Measurements from ENCODE around the gene CEP78.

CEP78 gene

DNA sequence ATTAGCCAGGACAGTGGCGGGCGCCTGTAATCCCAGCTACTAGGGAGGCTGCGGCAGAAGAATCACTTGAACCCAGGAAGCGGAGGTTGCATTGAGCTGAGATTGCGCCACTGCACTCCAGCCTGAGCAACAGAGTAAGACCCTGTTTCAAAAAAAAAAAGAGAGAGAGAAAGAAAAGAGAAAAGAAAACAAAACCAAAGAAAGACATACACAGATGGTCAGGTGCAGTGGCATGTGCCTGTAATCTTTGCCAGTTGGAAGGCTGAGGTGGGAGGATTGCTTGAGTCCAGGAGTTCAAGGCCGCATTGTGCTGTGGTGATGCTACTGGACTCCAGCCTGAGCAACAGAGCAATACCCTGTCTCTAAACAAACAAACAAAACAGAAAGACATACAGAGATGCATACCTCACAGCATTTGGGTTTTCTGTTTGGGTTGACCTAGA, 51.1 kb downstream of the CEP78 start:
- no peak for DNase-seq (ENCODE audit: low read depth)
- TF ChIP-seq, protein P1, sequence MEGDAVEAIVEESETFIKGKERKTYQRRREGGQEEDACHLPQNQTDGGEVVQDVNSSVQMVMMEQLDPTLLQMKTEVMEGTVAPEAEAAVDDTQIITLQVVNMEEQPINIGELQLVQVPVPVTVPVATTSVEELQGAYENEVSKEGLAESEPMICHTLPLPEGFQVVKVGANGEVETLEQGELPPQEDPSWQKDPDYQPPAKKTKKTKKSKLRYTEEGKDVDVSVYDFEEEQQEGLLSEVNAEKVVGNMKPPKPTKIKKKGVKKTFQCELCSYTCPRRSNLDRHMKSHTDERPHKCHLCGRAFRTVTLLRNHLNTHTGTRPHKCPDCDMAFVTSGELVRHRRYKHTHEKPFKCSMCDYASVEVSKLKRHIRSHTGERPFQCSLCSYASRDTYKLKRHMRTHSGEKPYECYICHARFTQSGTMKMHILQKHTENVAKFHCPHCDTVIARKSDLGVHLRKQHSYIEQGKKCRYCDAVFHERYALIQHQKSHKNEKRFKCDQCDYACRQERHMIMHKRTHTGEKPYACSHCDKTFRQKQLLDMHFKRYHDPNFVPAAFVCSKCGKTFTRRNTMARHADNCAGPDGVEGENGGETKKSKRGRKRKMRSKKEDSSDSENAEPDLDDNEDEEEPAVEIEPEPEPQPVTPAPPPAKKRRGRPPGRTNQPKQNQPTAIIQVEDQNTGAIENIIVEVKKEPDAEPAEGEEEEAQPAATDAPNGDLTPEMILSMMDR (conservative IDR thresholded peaks at IDR 0.05; ENCODE audit: low read length) = no peak
- no peak overlapping the region for H3K4me3 ChIP-seq (ENCODE audit: low read length)

DNA sequence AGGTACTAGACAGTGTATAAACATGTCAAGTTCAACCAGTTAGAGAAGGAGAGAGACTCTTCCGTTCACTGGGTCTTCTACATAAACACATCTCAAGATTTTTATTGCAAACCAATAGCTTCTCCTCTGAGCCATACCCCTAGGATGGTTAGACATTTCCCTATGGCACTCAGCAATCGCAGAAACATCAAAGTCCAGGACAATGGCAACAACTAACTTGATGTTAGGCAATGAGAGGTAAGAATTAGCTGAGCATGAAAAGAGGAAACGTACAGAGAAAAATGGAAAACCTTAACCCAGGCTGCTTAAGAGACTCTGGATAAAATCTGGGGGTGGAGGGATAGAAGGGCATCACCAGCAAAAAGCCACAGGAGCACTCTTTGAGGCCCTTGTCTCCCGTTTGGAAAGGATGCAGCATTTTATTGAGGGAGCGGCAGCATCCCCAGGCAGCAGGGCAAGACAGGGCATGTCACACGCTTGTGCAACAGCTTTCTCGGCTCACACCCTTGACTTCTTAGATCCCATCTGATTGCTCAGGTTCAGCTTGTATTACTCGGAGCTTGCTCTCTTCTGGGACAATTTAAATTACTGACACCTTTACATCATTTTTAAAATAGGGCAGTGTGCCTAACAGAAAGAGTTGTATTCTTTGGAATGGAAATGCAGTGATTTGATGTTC, 52.5 kb downstream of the CEP78 start:
- TF ChIP-seq, protein P1 (conservative IDR thresholded peaks at IDR 0.05; ENCODE audit: low read length) = no peak

DNA sequence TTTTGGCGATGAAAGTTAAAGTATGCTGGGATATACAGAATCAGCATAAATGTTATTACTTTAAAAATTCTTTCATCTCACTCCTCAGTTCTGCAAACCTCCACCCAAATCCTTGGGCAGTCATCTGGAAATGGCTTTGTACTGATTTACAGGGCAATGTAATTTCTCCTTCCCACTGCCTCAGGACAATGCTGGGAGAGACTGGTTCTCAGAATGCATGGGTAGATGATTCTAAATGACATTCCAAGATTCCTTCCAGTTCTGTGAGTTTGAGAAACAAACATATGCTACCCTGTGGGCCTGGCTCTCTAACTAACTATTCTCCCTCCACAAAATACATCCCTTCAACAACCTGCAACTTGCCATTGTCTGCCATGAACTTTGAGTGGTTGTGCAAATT, 53.6 kb downstream of the CEP78 start:
- H3K4me3 ChIP-seq (ENCODE audit: low read length) = no peak overlapping the region
- TF ChIP-seq, protein P1 (conservative IDR thresholded peaks at IDR 0.05; ENCODE audit: low read length) = no peak
- DNase-seq (ENCODE audit: low read depth) = no peak

More for the DNA sequence above, 52.5 kb downstream of the CEP78 start:
- H3K4me3 ChIP-seq (ENCODE audit: low read length) = no peak overlapping the region
- DNase-seq (ENCODE audit: low read depth) = no peak

DNA sequence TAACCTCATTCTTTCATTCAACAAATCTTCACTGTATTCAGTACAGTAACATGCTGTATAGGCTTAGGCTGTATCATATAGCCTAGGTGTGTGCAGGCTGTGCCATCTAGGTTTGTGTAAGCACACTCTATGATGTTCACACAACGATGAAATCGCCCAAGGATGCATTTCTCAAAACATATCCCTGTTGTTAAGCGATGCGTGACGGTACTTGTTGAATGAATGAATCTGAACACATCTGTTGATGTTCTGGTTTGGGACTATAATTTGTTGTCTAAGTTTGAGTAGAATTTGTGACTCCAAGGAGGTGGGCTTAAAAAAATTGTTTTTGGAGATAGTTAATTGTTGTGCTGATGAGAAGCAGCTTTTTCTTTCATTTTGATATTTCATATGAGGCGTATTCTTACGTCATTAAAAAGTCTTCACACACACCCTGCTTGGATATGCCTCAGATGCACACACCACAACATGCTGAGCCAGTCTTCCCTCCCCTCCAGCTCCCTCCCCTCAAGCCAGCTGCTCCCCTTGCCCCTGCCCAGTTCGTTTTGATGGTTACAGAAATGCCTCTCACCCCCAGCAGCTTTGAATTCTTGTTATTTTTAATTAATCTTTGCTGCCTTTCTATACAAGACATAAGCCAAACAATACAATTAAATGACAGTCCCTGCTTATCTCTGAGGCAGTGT, 55.5 kb downstream of the CEP78 start:
- DNase-seq (ENCODE audit: low read depth) = no peak

DNA sequence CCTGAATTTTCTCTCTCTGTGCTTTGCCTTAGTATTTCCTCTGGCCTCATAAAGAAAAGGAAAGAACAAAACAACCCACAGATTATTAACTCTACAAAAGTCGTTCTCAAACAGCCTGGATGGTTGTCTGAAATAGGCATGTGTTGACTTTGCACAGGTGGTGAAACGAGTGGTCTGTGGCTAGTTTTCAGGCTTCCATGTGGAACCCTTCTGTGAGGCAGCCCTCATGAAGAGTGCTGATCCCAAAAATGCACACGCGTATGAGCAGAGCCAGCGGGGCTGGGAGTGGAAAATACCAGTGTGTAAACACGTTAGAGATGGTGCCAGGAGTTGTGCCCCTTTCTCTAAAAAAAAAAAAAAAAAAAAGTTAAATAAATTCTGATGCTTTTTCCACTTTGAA, 56.2 kb downstream of the CEP78 start:
- DNase-seq (ENCODE audit: low read depth) = no peak
- TF ChIP-seq, protein P1 (conservative IDR thresholded peaks at IDR 0.05; ENCODE audit: low read length) = no peak
- no peak overlapping the region for H3K4me3 ChIP-seq (ENCODE audit: low read length)

More for the DNA sequence above, 55.5 kb downstream of the CEP78 start:
- H3K4me3 ChIP-seq (ENCODE audit: low read length) = no peak overlapping the region
- TF ChIP-seq, protein P1 (conservative IDR thresholded peaks at IDR 0.05; ENCODE audit: low read length) = no peak

DNA sequence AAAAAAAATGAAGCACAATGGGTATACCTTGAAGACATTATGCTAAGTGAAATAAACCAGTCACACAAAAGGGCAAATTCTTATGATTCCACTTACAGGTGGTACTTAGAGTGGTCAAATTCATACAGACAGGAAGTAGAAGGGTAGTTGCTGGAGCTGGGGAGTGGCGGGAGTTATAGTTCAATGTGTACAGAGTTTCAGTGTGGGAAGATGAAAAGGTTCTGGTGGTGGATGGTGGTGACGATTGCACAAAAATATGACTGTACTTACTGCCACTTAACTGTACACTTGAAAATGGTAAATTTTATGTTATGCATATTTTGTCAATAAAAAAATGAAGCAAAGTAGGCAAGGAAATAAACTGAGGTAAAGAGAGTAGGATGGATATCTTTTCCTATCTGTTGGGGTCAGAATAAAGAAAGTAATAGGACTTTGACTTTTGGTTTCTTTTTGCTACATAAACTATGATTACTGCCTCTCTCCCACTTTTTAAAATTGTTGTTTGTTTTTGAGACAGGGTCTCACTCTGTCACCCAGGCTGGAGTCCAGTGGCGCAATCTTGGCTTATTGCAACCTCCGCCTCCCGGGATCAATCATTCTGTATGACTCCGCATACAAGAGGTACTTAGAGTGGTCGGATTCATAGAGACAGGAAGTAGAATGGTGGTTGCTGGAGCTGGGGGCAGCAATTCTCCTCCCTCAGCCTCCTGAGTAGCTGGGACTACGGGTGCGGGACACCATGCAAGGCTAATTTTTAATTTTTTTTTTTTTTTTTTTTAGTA, 57.0 kb downstream of the CEP78 start:
- DNase-seq (ENCODE audit: low read depth) = no peak
- TF ChIP-seq, protein P1 (conservative IDR thresholded peaks at IDR 0.05; ENCODE audit: low read length) = no peak
- no peak overlapping the region for H3K4me3 ChIP-seq (ENCODE audit: low read length)

All from AG10803 (cell line).